Activated naive CD8-positive, alpha-beta T cell treated with anti-CD3 and anti-CD28 coated beads, Interleukin-2, amount 10 ng/mL, durations not matched to agents 7 days and 5 days (primary cell): ENCODE results near the gene ARHGEF1. TPM values are rescaled to one million over a fixed set of nuclear protein-coding genes. Genes with fewer than 3 reads are reported as not detected.

ENCODE experiments used
- ATAC-seq: fragments of 150-1000 bp; cut with Tn5 transposase; one replicate; pipeline ENCODE4 v1.10.0; 2021; ENCODE audit warnings: low read depth, moderate library complexity
- POLR2A ChIA-PET: fragments of 350-600 bp; sonication (Branson Sonifier 250); formaldehyde crosslinking; loops from one replicate; lab custom pipeline; 2021; ENCODE audit warnings: antibody characterized with exemption; lab: Charles Lee
- DNase-seq: peaks from one replicate; pipeline ENCODE4 v3.0.0; 2021
- H3K27ac Mint-ChIP-seq: one replicate; pipeline ENCODE4 v1.8.0; 2022; ENCODE audit warnings: mild to moderate bottlenecking, mixed read lengths
- H3K27me3 Mint-ChIP-seq: one replicate; pipeline ENCODE4 v1.8.0; 2022; ENCODE audit warnings: mild to moderate bottlenecking, moderate library complexity, mixed read lengths
- H3K36me3 Mint-ChIP-seq: one replicate; pipeline ENCODE4 v1.8.0; 2021; ENCODE audit warnings: mild to moderate bottlenecking, mixed read lengths
- H3K4me1 Mint-ChIP-seq: one replicate; pipeline ENCODE4 v1.8.0; 2021; ENCODE audit warnings: mixed read lengths
- H3K4me3 Mint-ChIP-seq: one replicate; pipeline ENCODE4 v1.8.0; 2022; ENCODE audit warnings: mild to moderate bottlenecking, moderate library complexity, mixed read lengths
- H3K9me3 Mint-ChIP-seq: one replicate; pipeline ENCODE4 v1.8.0; 2021; ENCODE audit warnings: mixed read lengths
- total RNA-seq, 2 experiments: library from RNA; stranded (reverse); gene quantifications; one replicate each; pipeline ENCODE4 v1.2.3, GENCODE V29; 2021

The ARHGEF1 gene
- total RNA-seq, 2 experiments from 2014 or later, result 807 to 824 TPM

DNA sequence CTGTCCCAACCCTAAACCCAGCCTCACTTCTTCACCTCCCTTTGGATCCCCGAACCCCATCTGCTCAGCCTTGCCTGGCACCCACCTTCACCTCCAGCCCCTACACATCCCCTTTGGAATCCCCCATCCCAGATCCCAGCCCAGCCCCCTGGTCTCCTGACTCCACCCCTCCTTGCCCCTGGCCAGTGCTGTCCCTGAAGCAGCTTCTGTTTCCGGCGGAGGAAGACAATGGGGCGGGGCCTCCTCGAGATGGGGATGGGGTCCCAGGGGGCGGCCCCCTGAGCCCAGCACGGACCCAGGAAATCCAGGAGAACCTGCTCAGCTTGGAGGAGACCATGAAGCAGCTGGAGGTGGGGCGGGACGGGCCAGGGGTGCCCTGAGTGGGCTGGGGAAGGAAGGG lies 23.3 kb downstream of the ARHGEF1 start:
- no peak for DNase-seq
- H3K36me3 Mint-ChIP-seq, result peaks cover 36% of the 10 kb centered on the region
- H3K4me1 Mint-ChIP-seq, result peaks cover 17% of the 10 kb centered on the region
- no peak overlapping the region for H3K4me3 Mint-ChIP-seq
- H3K27ac Mint-ChIP-seq, result no peak overlapping the region
- ATAC-seq, result no peak
- H3K9me3 Mint-ChIP-seq, result no peaks in the 10 kb centered on the region
- H3K27me3 Mint-ChIP-seq, result no peaks in the 10 kb centered on the region
- POLR2A ChIA-PET, result interaction anchor here (0.7 to 2.0 kb wide), 4 partner anchors 14 to 23 kb away, joined by 3 to 6 read pairs (median 4); partner anchors contain the start of gene ARHGEF1

DNA sequence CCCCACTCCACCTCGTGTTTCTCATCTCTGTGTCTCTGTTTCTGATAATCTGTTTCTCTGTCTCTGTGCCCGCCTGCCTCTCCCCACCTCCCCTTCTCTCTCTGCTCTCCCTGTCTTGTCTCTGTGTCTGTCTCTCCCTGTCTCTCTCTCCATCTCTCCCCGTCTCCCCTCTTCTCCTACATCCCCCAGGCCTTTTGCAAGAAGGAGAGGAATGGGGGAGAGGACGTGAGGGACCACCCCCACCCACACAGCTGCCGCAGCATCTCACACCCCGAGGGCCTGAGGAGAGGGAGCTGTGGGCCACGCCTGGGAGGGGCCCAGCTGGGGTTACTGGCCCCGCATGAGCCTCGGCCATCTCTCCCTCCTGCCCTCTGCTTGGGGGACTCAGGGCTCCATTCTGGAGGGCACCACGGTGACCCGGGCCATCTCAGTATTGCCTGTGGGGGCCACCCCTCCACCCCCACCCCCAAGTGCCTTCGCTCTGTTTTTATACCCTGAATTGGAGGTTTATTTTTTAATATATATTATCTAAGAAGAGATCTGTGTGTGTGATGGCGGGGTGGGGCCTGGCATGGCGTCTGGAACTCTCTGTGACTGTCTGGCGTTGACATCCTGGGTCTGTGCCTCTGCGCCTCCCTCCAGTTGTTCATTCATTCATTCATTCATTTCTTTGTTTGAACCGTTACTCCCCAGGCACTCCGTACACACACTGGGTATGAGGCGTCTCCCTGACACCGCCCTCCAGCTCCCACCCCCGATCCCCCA lies 24.1 kb downstream of the ARHGEF1 start:
- H3K36me3 Mint-ChIP-seq, result peaks cover 31% of the 10 kb centered on the region

DNA sequence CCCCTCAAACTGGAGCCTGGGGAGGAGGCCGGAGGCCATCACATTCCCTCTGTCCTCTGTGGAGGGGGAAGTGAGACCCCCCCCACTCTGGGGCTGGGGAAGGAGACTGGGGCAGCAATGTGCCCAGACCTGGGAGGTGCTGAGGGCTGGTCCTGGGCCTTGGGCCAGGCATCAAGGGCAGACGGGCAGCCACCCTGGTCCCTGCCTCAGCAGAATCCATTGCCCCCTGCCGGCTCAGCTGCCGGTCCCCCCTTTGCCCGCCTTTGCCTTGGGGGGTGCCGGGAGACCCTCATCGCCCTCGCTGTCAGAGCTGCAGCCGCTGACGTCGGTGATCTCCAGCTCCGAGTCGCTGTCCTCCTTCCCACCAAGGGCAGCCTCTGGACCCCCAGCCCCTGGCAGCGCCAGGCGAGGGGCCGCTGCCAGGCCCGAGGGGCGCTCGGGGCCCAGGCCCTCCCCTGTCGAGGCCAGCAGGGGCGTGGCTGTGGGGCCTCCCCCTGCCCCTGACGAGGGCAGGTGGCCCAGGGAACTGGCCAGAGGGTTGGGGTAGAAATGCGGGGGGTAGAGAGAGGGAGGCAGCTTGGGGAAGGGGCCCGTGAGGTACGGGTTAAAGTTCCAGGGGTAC lies 25.1 kb downstream of the ARHGEF1 start:
- Mint-ChIP-seq H3K4me1 (peaks cover 13% of the 10 kb centered on the region), H3K4me3 (no peak overlapping the region), H3K36me3 (peaks cover 30% of the 10 kb centered on the region), H3K9me3 (no peaks in the 10 kb centered on the region), H3K27ac (no peak overlapping the region), H3K27me3 (peaks cover 13% of the 10 kb centered on the region)
- DNase-seq (no peak), ATAC-seq (no peak)
- POLR2A ChIA-PET, result interaction anchor here (0.8 to 1.7 kb wide), 4 partner anchors 11 to 18 kb away, joined by 3 to 4 read pairs (median 4); no protein-coding TSS in a partner anchor

More for the DNA sequence above, 24.1 kb downstream of the ARHGEF1 start:
- peak overlapping the region; percentile 36 for H3K27ac Mint-ChIP-seq
- H3K4me1 Mint-ChIP-seq, result peaks cover 13% of the 10 kb centered on the region
- H3K27me3 Mint-ChIP-seq, result peaks cover 6% of the 10 kb centered on the region
- POLR2A ChIA-PET, result interaction anchor here (0.5 to 1.7 kb wide), 5 partner anchors 16 to 1312 kb away, joined by 3 to 5 read pairs (median 4); no protein-coding TSS in a partner anchor
- DNase-seq, result no peak
- H3K9me3 Mint-ChIP-seq, result no peaks in the 10 kb centered on the region
- no peak overlapping the region for H3K4me3 Mint-ChIP-seq
- ATAC-seq, result no peak

DNA sequence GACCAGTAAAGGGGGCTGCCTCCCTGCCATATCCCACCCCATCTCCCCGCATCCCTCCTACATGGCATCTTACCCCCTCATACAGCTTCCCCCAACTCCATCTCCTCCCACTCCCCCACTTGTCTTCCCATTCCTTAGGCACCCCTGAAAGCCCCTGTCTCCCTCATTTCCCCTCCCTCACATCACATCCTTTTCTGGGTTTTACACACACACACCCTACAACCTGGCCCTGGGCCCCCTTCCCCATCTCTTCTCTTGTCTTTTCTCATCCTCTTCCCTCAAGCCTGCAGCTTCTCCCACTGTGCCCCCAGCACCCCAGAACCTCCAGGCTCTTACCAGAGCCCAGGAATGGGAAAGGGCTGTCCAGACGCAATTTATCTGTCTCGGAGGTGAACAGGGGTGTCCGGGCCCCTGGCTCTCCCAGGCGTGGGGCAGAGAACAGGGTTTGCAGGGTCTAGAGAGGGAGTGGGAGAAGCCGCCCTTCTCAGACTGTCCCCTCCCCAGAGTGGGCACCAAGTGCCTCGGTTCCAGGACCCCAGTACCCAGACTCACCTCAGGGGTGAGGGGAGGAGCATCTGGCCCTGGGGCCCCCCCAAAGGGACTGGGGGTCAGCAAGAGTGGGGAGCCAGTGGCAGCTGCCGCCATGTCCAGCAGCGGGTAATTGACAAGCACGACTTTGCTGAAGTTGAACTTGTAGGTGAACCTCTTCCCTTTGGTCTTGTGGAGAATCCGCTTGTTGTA lies 25.9 kb downstream of the ARHGEF1 start:
- POLR2A ChIA-PET, result interaction anchor here (0.8 to 1.7 kb wide), 4 partner anchors 10 to 19 kb away, joined by 3 to 4 read pairs (median 4); no protein-coding TSS in a partner anchor
- H3K27ac Mint-ChIP-seq, result no peak overlapping the region

DNA sequence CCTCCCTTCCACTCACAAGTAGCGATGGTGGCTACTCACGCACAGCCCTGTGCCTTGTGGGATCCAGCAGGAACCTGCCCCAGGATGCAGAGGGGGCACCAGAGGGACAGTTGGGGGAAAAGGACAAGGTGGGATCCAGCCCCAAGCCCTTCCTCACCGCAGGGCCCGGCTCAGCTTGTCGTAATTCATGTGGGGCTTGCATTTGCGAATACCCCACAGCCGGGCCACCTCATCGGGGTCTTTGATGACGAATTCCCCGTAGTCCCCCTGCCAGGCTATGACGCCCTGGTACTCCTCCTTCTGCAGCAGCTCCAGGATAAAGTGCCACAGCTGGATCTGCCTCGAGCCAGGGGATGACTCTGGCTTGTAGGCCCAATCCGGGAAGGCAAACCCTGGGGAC lies 26.7 kb downstream of the ARHGEF1 start:
- H3K27me3 Mint-ChIP-seq, result peaks cover 24% of the 10 kb centered on the region
- H3K4me1 Mint-ChIP-seq, result peaks cover 11% of the 10 kb centered on the region
- no peak overlapping the region for H3K4me3 Mint-ChIP-seq
- DNase-seq (no peak), ATAC-seq (no peak)
- H3K36me3 Mint-ChIP-seq, result peaks cover 19% of the 10 kb centered on the region
- no peaks in the 10 kb centered on the region for H3K9me3 Mint-ChIP-seq
- no peak overlapping the region for H3K27ac Mint-ChIP-seq
- POLR2A ChIA-PET, result interaction anchor here (0.8 to 3.6 kb wide), 4 partner anchors 12 to 28 kb away, joined by 3 to 14 read pairs (median 4); no protein-coding TSS in a partner anchor

More for the DNA sequence above, 25.9 kb downstream of the ARHGEF1 start:
- Mint-ChIP-seq H3K4me3 (no peak overlapping the region), H3K36me3 (peaks cover 26% of the 10 kb centered on the region), H3K9me3 (no peaks in the 10 kb centered on the region), H3K27me3 (peaks cover 19% of the 10 kb centered on the region), H3K4me1 (peaks cover 12% of the 10 kb centered on the region)
- DNase-seq, result no peak
- ATAC-seq, result no peak

DNA sequence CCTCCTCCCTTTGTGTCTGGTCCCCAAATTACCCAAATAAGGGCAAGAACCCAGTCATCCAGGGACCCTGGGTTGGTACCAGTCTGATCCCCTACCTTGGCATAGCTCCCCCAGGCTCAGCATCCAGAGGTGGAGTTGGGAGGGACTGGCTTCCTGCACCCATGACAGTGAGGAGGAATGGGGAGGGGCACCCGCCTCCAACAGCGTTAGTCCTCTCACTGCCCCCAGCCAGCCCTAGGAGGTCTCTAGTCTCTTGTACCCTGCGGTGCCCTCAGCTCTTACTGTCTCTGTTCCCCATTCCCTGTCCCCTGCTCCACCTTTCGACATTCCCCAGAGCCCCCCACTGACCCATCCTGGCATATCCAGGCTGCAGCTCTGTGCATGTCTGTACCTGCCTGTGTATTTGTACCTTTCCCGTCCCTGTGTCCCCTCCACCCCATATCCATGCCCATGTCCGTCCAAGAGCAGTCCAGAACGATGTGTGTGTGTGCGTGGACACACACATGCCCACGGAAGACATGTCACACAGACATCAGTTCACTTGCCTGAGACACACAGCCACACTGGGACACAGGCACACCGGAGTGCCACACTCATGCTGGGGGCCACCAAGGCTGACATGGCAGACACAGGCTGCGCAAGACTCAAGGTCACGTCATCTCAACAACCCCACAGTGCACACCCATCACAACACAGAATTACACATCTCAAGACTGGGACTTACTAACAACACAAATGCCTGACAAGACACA lies 27.4 kb downstream of the ARHGEF1 start:
- DNase-seq (no peak), ATAC-seq (peak; percentile 7)
- Mint-ChIP-seq H3K9me3 (no peaks in the 10 kb centered on the region), H3K4me3 (no peak overlapping the region), H3K27me3 (peaks cover 24% of the 10 kb centered on the region), H3K4me1 (peaks cover 11% of the 10 kb centered on the region), H3K27ac (peak overlapping the region; percentile 35), H3K36me3 (peaks cover 18% of the 10 kb centered on the region)
- POLR2A ChIA-PET, result interaction anchor here (0.8 to 3.6 kb wide), 7 partner anchors 8 to 37 kb away, joined by 3 to 18 read pairs (median 5); no protein-coding TSS in a partner anchor

DNA sequence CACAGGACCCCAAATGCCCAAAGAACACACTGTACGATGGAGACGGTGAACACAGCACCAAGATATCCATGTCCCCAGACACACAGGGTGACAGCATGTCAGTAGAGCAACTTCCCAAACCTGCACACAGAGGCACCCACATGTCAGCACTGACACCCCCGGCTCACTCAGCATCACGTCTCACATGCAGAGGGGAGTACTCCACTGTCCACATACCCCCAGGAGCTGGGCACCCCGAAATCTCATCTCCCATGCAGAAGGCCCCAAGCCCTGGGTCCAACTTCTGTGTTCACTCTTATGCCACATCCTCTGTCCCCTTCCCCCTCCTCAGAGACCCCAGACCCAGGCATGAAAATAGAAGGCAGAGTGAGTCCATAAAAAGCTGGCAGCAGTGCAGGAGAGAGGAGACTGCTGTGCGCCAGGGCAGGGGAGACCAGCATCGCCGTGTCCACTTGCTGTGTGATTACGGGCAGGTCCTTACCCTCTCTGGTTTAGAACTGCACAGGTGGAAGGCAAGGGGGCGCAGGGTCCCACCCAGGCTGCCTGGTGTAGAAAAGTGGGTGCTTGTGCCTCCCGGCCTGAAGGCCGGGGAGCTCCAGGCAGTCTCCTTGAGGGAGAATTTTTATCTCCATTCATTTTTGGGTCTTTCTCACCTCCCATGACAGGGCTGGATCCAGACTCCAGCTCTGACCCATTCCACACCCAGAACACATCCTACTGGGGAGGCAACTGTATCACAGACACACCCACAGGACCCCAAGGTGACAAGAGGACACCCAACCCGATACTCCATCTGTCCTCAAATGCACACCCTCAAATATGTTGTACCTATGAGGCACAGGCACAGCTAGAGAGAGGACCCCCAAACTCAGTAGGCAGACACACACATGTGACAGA lies 28.3 kb downstream of the ARHGEF1 start:
- POLR2A ChIA-PET, result interaction anchor here (0.6 to 3.6 kb wide), 9 partner anchors 9 to 38 kb away, joined by 3 to 18 read pairs (median 4); no protein-coding TSS in a partner anchor
- H3K36me3 Mint-ChIP-seq, result peaks cover 13% of the 10 kb centered on the region
- peaks cover 24% of the 10 kb centered on the region for H3K27me3 Mint-ChIP-seq
- peak; percentile 24 for ATAC-seq
- no peaks in the 10 kb centered on the region for H3K9me3 Mint-ChIP-seq
- DNase-seq, result no peak
- H3K4me1 Mint-ChIP-seq, result peaks cover 11% of the 10 kb centered on the region
- H3K27ac Mint-ChIP-seq, result peak overlapping the region; percentile 35
- H3K4me3 Mint-ChIP-seq, result no peak overlapping the region

DNA sequence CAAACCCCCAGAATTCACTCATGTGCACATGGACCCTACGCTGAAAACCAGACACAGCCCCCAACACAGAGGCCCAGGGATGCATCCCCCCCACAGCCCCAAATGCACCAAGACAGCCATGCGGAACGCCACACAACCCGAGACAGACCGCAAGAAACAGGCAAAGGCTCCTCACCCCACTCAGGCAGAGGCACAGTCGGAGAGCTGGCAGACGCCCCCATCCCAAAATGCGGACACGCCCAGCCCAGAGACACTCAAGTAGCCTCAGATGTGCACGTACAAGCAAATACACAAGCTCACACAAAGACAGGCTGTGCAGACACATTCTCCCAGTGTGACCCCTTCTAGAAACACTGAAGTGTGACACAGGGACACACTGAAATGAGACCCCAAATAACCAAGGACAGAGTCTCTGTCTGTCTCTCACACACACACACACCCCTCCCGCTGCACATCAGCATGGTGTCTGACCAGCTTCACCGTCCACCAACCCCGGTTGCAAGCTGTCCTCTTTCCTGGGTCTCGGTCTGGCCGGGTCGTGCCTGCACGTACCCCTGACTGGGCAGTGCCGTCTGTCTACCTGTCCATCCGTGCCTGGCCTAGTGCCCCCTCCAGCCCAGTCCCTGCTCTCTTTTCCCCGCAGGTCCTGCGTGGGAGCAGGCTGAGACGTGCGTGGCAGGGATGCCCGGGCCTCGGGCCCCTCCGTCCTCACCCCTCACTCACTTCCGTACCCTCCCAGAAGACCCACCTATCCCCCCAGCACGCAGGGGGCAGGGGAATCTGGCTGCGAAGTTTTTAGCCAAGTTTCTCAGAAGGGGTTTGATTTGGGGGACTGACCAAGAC lies 29.1 kb downstream of the ARHGEF1 start:
- peaks cover 9% of the 10 kb centered on the region for H3K4me1 Mint-ChIP-seq
- DNase-seq (no peak), ATAC-seq (peak; percentile 0)
- peaks cover 10% of the 10 kb centered on the region for H3K36me3 Mint-ChIP-seq
- H3K9me3 Mint-ChIP-seq, result no peaks in the 10 kb centered on the region
- H3K27ac Mint-ChIP-seq, result peak overlapping the region; percentile 38
- POLR2A ChIA-PET, result interaction anchor here (0.6 to 3.6 kb wide), 12 partner anchors 9 to 161 kb away, joined by 3 to 18 read pairs (median 4); partner anchors contain the start of gene ERFL
- peak overlapping the region; percentile 8 for H3K4me3 Mint-ChIP-seq
- H3K27me3 Mint-ChIP-seq, result peaks cover 24% of the 10 kb centered on the region

DNA sequence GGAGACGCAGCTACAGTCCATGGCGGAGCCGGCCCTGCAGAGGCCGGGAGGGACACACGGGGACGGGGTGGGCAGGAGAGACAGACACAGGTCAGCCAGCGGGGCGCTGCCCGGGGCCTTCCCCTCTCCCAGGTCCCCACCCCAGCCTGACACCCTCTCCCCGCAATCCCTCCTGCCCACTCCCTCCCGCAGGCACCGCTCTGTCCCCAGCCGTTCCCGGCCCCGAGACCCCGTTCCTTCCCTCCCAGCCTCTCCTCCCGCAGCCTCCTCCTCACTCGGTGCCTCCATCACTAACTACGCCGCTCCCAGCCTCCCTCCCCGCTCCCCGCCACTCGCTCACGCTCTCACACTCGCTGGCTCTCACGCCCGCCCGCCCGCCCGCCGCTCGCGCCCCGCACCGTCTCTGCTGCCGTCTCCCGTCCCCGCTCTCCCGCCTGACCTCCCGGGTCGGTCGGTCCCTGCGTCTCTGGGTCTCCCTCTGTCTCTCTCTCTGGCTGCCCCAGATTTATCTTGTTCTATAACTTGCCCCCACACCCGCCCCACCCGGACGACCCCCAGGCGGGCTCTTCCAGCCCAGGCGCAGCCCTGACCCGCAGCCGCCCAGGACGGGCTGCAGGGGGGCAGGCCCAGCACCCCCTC lies 30.0 kb downstream of the ARHGEF1 start:
- ATAC-seq, result peak; percentile 11
- peaks cover 9% of the 10 kb centered on the region for H3K4me1 Mint-ChIP-seq
- H3K9me3 Mint-ChIP-seq, result no peaks in the 10 kb centered on the region
- POLR2A ChIA-PET, result interaction anchor here (1.2 to 3.6 kb wide), 5 partner anchors 11 to 40 kb away, joined by 4 to 18 read pairs (median 8); no protein-coding TSS in a partner anchor
- H3K36me3 Mint-ChIP-seq, result peaks cover 7% of the 10 kb centered on the region
- no peak overlapping the region for H3K4me3 Mint-ChIP-seq
- H3K27me3 Mint-ChIP-seq, result peaks cover 24% of the 10 kb centered on the region
- H3K27ac Mint-ChIP-seq, result no peak overlapping the region
- no peak for DNase-seq

DNA sequence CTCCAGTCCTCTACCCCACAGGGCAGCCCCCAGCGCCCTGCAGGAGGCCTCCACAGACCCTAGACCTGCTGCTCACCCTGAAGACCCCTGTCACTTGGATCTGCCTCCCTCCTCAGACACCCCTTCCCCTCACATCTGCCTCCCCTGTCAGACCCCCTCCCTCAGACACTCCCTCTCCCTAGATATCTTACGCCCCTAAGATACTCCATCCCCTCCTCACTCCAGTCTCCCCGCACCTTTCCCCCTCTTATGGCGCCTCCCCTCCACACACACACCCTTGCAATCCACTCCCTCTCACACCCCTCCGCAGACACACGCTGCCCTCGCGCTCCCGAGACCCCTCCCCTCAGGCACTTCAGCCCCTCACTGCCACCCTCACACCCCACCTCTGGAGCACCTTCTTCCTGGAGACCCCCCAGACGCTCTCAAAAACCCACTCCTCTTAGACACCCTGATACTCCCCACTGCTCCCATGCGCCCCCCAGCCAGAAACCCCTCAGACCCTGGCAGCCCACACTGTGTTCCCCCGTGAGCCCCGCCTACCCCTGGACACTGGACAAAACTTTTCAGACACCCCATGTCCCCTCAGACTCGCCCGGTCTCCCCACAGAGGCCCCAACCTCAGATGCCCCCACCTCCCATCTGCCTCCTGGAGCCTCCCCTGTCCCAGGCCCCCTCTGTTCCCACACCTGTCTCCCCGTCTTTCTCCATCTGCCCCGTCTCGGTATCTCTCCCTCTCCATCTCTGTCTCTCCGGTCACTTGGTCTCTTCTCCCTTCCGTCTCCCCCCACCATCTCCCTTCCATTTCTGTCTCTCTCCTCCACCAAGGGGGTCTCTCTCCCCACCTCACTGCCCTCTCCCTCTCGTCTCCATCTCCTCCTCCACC lies 30.8 kb downstream of the ARHGEF1 start:
- no peak for DNase-seq
- H3K4me3 Mint-ChIP-seq, result peak overlapping the region; percentile 2
- H3K27ac Mint-ChIP-seq, result peak overlapping the region; percentile 30

More for the DNA sequence above, 30.8 kb downstream of the ARHGEF1 start:
- Mint-ChIP-seq H3K4me1 (peaks cover 9% of the 10 kb centered on the region), H3K9me3 (no peaks in the 10 kb centered on the region), H3K27me3 (peaks cover 24% of the 10 kb centered on the region), H3K36me3 (peaks cover 7% of the 10 kb centered on the region)
- POLR2A ChIA-PET, result no interaction called here
- peak; percentile 4 for ATAC-seq
